AG09319 (cell line): ENCODE measurements around the gene PRKAR1B.

ENCODE experiments used
- DNase-seq: peaks from one replicate; pipeline ENCODE4 v3.0.0-alpha.2; 2010; ENCODE audit warnings: low read depth; ENCODE audit errors: extremely low read depth
- TF ChIP-seq, protein P1 (sequence below): IDR thresholded peaks from 2 replicates; pipeline ENCODE4 v1.5.1; 2011; ENCODE audit warnings: low read depth, mild to moderate bottlenecking, inconsistent platforms, low read length, moderate library complexity

The PRKAR1B gene

DNA sequence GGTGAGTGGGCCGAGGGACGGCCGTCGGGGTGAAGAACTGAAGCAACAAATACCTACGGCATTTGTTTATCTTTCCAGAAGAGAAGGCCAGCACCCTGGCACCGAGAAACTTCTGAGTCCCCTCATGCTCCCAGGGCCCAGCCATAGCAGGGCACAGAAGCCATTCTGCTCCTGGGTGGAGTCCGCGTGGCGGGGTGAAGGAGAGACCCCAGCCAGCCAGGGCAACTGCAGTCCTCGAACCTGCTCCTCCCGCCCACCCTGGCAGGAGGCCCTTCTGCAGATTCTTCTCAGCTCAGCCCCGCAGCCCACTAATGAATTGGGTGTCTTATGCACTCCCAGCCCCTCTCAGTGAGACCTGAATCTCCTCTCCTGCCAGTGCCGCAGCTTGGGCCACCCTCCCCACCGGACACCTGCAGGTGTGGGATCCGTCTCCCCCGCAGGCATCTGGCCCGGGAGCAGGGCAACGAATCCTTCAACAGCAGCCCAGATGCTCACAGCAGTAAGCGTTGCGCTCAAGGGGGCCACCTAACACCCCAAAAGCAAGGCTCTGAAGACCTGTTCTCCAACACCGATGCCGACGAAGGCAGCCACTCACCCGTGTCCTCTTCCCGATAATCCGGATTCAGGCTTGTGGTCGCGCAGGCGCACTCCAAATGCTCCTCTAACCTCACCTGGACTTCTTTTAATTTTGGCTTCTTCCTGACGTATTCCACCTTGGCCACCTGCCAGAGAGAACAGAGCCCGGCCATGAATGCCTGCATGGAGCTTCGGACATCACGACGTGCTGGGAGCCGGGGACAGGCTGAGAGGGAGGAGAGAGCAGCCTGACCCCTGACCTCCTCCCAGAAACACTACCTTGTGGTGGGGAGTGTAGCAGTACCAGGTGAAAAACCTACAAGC lies 226.3 kb downstream of the PRKAR1B start:
- no peak for DNase-seq

DNA sequence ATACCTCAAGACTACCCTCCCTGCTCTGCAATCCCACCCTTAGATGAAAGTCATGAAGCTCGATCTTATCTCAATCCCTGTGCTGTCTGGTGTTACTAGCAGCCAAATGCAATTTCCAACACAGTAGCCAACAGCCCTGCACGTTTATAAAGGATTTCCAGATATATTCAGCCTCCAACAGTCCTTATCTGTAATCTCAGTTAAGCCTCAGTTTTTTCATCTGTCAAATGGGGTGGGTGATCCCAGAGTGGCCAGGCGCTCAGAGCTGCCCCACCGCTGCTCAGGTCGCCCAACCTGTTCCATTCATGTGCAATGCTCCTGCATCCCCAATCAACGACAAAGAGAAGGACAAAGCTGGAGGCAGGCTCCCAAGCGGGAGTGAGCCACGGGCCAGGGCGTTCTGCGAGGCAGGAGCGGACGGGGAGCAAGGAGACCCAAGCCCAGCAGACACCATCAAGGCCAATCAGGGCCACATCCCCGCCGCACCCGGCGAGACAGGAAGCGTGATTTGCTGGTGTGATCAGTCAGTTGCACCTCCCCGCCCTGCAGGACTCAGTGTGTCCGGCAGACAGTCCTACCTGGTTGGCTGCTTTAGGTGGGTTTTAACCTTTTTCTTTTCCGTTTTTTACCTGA lies 227.1 kb downstream of the PRKAR1B start:
- DNase-seq, result no peak
- TF ChIP-seq, protein P1, sequence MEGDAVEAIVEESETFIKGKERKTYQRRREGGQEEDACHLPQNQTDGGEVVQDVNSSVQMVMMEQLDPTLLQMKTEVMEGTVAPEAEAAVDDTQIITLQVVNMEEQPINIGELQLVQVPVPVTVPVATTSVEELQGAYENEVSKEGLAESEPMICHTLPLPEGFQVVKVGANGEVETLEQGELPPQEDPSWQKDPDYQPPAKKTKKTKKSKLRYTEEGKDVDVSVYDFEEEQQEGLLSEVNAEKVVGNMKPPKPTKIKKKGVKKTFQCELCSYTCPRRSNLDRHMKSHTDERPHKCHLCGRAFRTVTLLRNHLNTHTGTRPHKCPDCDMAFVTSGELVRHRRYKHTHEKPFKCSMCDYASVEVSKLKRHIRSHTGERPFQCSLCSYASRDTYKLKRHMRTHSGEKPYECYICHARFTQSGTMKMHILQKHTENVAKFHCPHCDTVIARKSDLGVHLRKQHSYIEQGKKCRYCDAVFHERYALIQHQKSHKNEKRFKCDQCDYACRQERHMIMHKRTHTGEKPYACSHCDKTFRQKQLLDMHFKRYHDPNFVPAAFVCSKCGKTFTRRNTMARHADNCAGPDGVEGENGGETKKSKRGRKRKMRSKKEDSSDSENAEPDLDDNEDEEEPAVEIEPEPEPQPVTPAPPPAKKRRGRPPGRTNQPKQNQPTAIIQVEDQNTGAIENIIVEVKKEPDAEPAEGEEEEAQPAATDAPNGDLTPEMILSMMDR, result no peak

More for the DNA sequence above, 226.3 kb downstream of the PRKAR1B start:
- TF ChIP-seq, protein P1, result no peak
